Measurements from ENCODE around the gene GIT1.

The GIT1 gene

GRCh38 chr17:29629839-29630238 lies 40.4 kb upstream of the GIT1 start:
- no peaks in the 10 kb centered on the region for H3K27me3 ChIP-seq (ENCODE audit: low read length)
- 0 out of 2 replicates have a peak, but pooled peaks cover 3% of the 10 kb centered on the region for H3K36me3 ChIP-seq (ENCODE audit: low read length)
- no peak overlapping the region for H2AFZ ChIP-seq (ENCODE audit: low read depth, low read length, severe bottlenecking)
- H3K9me2 ChIP-seq (replicated peaks; ENCODE audit: insufficient read depth, low read length) = no peaks in the 10 kb centered on the region
- no peak overlapping the region for H3K4me2 ChIP-seq (ENCODE audit: low read depth, low read length, poor library complexity, severe bottlenecking)
- H3K9ac ChIP-seq (ENCODE audit: low read length) = no peak overlapping the region
- no peaks in the 10 kb centered on the region for H3K9me3 ChIP-seq (ENCODE audit: insufficient read depth, low read length)
- H3K4me3 ChIP-seq (ENCODE audit: insufficient read depth, low read length, poor library complexity, severe bottlenecking) = no peak overlapping the region
- H4K20me1 ChIP-seq (ENCODE audit: low read depth, low read length) = no peaks in the 10 kb centered on the region
- H3F3A ChIP-seq (ENCODE audit: insufficient read depth) = peaks cover 5% of the 10 kb centered on the region; the same call in 1 of the 2 replicates
- H3K79me2 ChIP-seq (ENCODE audit: insufficient read depth, low read length) = no peaks in the 10 kb centered on the region
- no peak for TF ChIP-seq EZH2phosphoT487 (conservative IDR thresholded peaks at IDR 0.05; ENCODE audit: low read length)
- TF ChIP-seq CTCF (IDR thresholded peaks at IDR 0.05; ENCODE audit: insufficient read depth, low read length, poor library complexity, severe bottlenecking) = no peak
- H3K27ac ChIP-seq (ENCODE audit: low read depth, low read length) = no peak overlapping the region

GRCh38 chr17:29628644-29629043 lies 39.2 kb upstream of the GIT1 start:
- H3K79me2 ChIP-seq (ENCODE audit: insufficient read depth, low read length) = no peaks in the 10 kb centered on the region
- H3K36me3 ChIP-seq (ENCODE audit: low read length) = 0 out of 2 replicates have a peak, but pooled peaks cover 3% of the 10 kb centered on the region
- no peaks in the 10 kb centered on the region for H3K9me2 ChIP-seq (replicated peaks; ENCODE audit: insufficient read depth, low read length)
- H3K9ac ChIP-seq (ENCODE audit: low read length) = no peak overlapping the region
- no peak overlapping the region for H3K27ac ChIP-seq (ENCODE audit: low read depth, low read length)
- H4K20me1 ChIP-seq (ENCODE audit: low read depth, low read length) = no peaks in the 10 kb centered on the region
- H3K27me3 ChIP-seq (ENCODE audit: low read length) = no peaks in the 10 kb centered on the region
- H2AFZ ChIP-seq (ENCODE audit: low read depth, low read length, severe bottlenecking) = no peak overlapping the region
- no peak overlapping the region for H3K4me3 ChIP-seq (ENCODE audit: insufficient read depth, low read length, poor library complexity, severe bottlenecking)
- H3K9me3 ChIP-seq (ENCODE audit: insufficient read depth, low read length) = no peaks in the 10 kb centered on the region
- H3F3A ChIP-seq (ENCODE audit: insufficient read depth) = peaks cover 7% of the 10 kb centered on the region; the same call in 1 of the 2 replicates
- H3K4me2 ChIP-seq (ENCODE audit: low read depth, low read length, poor library complexity, severe bottlenecking) = no peak overlapping the region
- TF ChIP-seq EZH2phosphoT487 (conservative IDR thresholded peaks at IDR 0.05; ENCODE audit: low read length) (no peak), CTCF (IDR thresholded peaks at IDR 0.05; ENCODE audit: insufficient read depth, low read length, poor library complexity, severe bottlenecking) (no peak)

- Histone ChIP-seq H3K27ac (ENCODE audit: low read depth, low read length) (no peak overlapping the region), H3K4me3 (ENCODE audit: insufficient read depth, low read length, poor library complexity, severe bottlenecking) (no peak overlapping the region), H3K4me2 (ENCODE audit: low read depth, low read length, poor library complexity, severe bottlenecking) (no peak overlapping the region), H3K36me3 (ENCODE audit: low read length) (0 out of 2 replicates have a peak, but pooled peaks cover 3% of the 10 kb centered on the region), H2AFZ (ENCODE audit: low read depth, low read length, severe bottlenecking) (no peak overlapping the region), H3K9me2 (replicated peaks; ENCODE audit: insufficient read depth, low read length) (no peaks in the 10 kb centered on the region), H3K9ac (ENCODE audit: low read length) (no peak overlapping the region), H3K9me3 (ENCODE audit: insufficient read depth, low read length) (no peaks in the 10 kb centered on the region), H3F3A (ENCODE audit: insufficient read depth) (peaks cover 12% of the 10 kb centered on the region; the same call in 1 of the 2 replicates), H4K20me1 (ENCODE audit: low read depth, low read length) (no peaks in the 10 kb centered on the region), H3K79me2 (ENCODE audit: insufficient read depth, low read length) (no peaks in the 10 kb centered on the region), H3K27me3 (ENCODE audit: low read length) (no peaks in the 10 kb centered on the region)
- TF ChIP-seq CTCF (IDR thresholded peaks at IDR 0.05; ENCODE audit: insufficient read depth, low read length, poor library complexity, severe bottlenecking) (no peak), EZH2phosphoT487 (conservative IDR thresholded peaks at IDR 0.05; ENCODE audit: low read length) (no peak)
Observed at GRCh38 chr17:29627951-29628350, 38.5 kb upstream of the GIT1 start.
